Skeletal muscle satellite cell (primary cell): ENCODE data around the gene ROM1.
"Not testable (repeated sequence)": the region's sequence is repeated elsewhere in the genome, so short reads cannot be mapped to it uniquely, and the experiment has no call there.

ENCODE experiments used
- H3K27me3 ChIP-seq: 2 replicates; pipeline ENCODE4 v1.7.0; 2013; ENCODE audit warnings: low read length; ENCODE audit not compliant: control insufficient read depth, insufficient read depth
- H3K36me3 ChIP-seq: 2 replicates; pipeline ENCODE4 v1.7.0; 2013; ENCODE audit warnings: mild to moderate bottlenecking, control low read depth, low read length; ENCODE audit not compliant: insufficient read depth
- H3K4me1 ChIP-seq: 2 replicates; pipeline ENCODE4 v1.7.0; 2013; ENCODE audit warnings: low read length; ENCODE audit not compliant: control insufficient read depth, insufficient read depth
- H3K4me2 ChIP-seq: 2 replicates; pipeline ENCODE4 v1.7.0; 2013; ENCODE audit warnings: mild to moderate bottlenecking, low read length
- H3K4me3 ChIP-seq: 2 replicates; pipeline ENCODE4 v1.7.0; 2013; ENCODE audit warnings: low read length
- H3K9ac ChIP-seq: 2 replicates; pipeline ENCODE4 v1.7.0; 2013; ENCODE audit warnings: mild to moderate bottlenecking, low read depth, low read length, moderate library complexity
- H3K9me3 ChIP-seq: replicated peaks from 2 replicates; pipeline ENCODE4 v1.7.0; 2013; ENCODE audit warnings: mild to moderate bottlenecking, control low read depth, low read length

Gene ROM1

DNA sequence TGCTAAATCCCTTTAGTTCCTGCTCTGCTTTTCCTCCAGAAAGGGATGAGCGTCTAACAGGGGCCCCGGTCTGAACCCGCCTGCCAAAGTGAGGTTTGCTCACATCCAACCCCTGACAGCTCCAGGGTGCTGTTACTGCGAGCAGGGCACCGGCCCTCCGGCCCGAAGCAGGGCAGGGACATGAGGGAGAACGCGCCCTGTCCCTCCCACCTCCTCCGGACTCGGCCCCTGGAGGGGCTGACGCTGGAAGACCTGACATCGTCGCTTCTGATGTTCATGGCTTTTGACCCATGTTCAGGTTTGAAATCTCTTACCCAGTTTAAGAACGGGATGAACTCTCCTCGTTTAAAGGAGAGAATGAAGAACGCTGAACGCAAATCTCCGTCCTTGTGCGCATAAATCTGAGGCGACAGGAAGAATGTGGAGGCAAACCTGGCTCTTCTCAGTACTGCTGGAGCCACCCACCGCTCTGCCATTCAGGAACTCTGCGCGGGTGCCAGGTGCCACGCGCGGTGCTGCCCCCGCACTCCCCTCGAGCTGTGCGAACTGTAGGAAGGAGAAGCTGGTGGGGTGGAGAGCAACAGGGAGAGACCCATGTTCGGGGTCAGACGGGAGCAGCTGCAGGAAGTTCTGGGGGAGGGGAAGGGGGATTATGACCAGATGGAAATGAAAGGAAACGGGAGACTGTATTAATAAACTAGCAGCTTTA, 38.5 kb upstream of the ROM1 start:
- Histone ChIP-seq H3K9ac (peak overlapping the region; percentile 93), H3K4me1 (peaks cover 36% of the 10 kb centered on the region), H3K27me3 (no peaks in the 10 kb centered on the region), H3K4me3 (peak overlapping the region; percentile 77), H3K9me3 (no peaks in the 10 kb centered on the region), H3K36me3 (peaks cover 65% of the 10 kb centered on the region), H3K4me2 (peak overlapping the region; percentile 93)

DNA sequence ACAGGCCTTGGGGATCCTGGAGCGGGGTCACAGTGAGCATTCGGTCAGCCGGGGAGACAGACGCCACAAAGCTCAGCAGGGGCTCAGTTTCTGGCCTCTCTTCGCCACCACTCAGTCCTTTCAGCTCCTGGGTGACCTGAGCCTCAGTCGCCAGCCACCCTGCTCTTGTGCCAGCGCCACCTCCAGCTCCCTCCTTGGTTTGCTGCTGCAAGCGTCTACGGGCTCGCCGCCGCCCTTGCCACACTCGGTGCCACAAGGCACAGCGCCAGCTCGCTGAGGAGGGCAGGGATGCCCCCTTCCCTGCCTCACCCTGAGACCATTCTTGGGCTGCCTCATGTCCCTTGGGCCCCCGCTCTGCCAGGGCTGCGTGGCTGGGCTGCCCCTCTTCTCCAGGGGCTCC, 37.9 kb upstream of the ROM1 start:
- Histone ChIP-seq H3K4me2 (peak overlapping the region; percentile 93), H3K9me3 (no peaks in the 10 kb centered on the region), H3K27me3 (no peaks in the 10 kb centered on the region), H3K36me3 (peaks cover 59% of the 10 kb centered on the region), H3K4me3 (peak overlapping the region; percentile 77), H3K4me1 (peaks cover 33% of the 10 kb centered on the region), H3K9ac (peak overlapping the region; percentile 93)

DNA sequence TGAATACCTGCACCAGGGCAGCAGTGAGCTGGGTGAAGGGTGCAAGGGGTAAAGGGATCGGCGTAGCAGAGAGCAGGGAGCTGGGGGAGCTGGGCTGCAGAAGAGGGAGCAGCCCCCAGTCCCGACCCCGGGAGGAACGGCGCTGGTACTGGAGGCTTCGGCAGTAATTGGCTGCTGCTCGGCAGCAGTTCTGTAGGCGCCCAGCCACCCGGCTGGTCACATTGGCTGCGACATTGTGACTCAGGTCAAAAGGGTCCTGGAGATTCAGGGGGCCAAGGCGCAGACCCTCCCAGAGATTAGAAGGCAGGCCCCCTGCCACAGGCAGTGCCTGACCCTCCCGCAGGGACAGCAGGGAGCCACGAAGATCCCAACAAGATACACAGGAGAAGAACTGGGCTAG, 37.2 kb upstream of the ROM1 start:
- Histone ChIP-seq H3K4me2 (peak overlapping the region; percentile 93), H3K4me3 (peak overlapping the region; percentile 77), H3K36me3 (peaks cover 54% of the 10 kb centered on the region), H3K9ac (peak overlapping the region; percentile 93), H3K9me3 (no peaks in the 10 kb centered on the region), H3K27me3 (no peaks in the 10 kb centered on the region), H3K4me1 (peaks cover 32% of the 10 kb centered on the region)

DNA sequence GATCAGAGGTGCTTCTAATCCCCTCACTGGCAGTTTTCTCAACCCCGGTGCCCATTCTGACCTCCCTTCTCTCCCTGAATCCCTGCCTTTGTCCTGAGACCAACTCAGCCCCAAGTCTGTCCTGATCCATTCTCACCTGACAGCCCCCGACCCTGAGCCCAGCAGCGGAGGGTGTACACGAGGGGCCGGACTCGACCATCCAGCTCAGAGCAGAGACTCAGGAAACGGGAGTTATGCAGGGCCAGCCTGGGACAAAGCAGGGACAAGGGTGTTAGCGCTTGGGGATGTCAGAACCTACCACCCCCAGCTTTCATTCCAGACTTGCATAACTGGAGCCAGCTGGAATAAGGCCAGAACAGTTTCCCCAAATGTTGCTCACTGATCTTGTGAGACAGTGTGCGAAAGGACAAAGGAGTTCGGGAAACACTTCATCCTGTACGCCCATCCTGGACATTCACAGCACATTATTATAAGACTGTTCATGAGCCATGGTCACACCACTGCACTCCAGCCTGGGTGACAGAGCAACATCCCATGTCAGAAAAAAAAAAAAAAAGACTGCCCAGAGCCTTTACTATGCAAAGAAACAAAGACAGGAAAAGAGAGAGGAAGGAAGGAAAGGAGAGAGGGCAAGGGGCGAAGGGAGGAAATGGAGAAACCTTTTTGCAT, 35.9 kb upstream of the ROM1 start:
- no peaks in the 10 kb centered on the region for H3K9me3 ChIP-seq
- no peak overlapping the region for H3K9ac ChIP-seq
- no peaks in the 10 kb centered on the region for H3K27me3 ChIP-seq
- no peak overlapping the region for H3K4me3 ChIP-seq
- no peak overlapping the region for H3K4me2 ChIP-seq
- peaks cover 18% of the 10 kb centered on the region for H3K4me1 ChIP-seq
- H3K36me3 ChIP-seq: peaks cover 50% of the 10 kb centered on the region

DNA sequence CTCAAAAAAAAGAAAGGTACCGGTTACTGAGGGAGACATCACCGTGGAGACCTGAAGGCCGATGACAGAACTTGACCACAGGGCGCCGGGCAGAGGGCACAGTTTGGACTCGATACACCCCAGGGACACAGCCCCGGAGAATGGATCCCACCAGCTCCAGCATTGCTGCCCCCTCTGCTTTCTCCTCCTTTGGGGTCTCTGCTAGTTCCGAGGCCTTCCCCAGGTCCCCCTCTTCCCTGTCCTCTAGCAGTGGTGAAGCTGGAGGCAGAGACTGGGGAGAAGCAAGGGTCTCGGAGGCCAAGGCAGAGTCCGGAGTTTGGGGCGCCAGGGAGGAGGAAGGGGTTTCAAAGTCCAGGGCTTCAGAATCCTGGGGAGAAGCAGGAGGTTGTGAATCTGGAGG, 34.5 kb upstream of the ROM1 start:
- Histone ChIP-seq H3K9me3 (no peaks in the 10 kb centered on the region), H3K4me1 (peaks cover 13% of the 10 kb centered on the region), H3K9ac (no peak overlapping the region), H3K4me2 (no peak overlapping the region), H3K27me3 (no peaks in the 10 kb centered on the region), H3K4me3 (no peak overlapping the region), H3K36me3 (peaks cover 46% of the 10 kb centered on the region)

DNA sequence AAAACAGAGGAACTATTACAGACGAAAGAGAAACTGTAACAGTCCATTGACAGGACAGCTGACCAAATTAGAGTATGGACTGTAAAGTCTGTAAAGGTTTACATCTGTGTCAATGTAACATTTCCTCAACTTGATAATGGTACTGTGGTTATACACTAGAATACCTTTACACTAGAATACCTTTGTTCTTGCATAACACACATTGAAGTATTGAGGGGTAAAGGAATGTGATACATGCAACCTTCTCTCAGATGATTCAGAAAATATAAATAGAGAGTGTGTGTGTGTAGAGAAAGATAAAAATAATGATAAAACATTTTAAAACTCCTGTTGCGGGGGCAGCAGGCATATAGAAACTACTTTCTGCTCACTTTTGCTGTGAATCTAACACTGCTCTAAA, 33.8 kb upstream of the ROM1 start:
- Histone ChIP-seq H3K27me3 (no peaks in the 10 kb centered on the region), H3K36me3 (peaks cover 49% of the 10 kb centered on the region), H3K4me3 (no peak overlapping the region), H3K4me1 (peaks cover 13% of the 10 kb centered on the region), H3K9ac (no peak overlapping the region), H3K9me3 (no peaks in the 10 kb centered on the region), H3K4me2 (no peak overlapping the region)

DNA sequence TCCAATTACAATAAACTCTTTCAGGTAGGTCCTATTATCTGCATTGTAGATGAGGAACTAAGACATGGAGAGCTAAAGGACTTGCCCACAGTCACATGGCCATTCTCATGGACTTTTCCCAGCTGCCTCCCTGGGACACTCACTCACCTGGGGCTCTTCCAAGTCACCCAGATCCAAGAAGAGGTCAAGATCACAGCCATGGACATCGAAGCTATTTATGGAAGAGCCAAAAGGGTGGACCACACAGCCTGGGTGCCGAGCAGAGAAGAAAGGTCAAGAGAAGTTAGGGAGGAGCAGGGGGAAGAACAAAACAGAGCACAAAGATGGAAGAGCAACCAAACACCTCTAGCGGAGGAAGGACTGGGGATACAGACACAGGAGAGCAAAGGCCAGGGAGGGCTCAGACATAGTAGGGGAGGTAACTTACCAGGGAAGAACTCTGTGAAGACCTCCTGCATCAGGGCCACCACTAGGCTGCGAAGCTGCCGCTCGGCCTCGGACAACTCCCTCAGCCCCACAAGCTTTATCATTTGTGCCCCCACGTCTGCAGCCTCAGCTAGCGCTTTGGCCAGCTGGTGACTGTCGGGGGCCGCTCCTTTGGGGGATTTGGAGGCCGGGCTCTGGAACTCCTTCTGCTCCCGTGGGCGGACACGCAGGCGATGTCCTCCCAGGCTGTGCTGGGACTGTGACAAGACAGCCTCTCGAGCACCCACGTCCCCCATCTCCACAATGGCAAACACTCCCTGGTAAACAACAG, 31.9 kb upstream of the ROM1 start:
- Histone ChIP-seq H3K36me3 (peaks cover 42% of the 10 kb centered on the region), H3K4me1 (no peaks in the 10 kb centered on the region), H3K27me3 (no peaks in the 10 kb centered on the region), H3K9me3 (no peaks in the 10 kb centered on the region), H3K9ac (no peak overlapping the region), H3K4me3 (no peak overlapping the region), H3K4me2 (no peak overlapping the region)

DNA sequence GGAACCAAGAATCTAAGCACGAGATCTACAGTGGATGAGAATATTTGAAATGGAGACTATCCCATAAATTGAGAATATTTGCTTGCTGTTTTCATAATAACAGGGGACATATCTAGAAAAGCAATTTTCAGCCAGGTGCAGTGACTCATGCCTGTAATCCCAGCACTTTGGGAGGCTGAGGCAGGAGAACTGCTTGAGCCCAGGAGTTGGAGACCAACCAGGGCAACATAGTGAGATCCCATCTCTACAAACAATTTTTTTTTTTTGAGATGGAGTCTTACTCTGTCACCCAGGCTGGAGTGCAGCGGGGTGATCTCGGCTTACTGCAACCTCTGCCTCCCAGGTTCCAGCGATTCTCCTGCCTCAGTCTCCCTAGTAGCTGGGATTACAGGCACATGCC, 31.3 kb upstream of the ROM1 start:
- H3K4me1 ChIP-seq, H3K4me3 ChIP-seq, H3K9ac ChIP-seq, H3K27me3 ChIP-seq, H3K4me2 ChIP-seq, H3K9me3 ChIP-seq: not testable (repeated sequence)
- H3K36me3 ChIP-seq: peaks cover 39% of the 10 kb centered on the region

DNA sequence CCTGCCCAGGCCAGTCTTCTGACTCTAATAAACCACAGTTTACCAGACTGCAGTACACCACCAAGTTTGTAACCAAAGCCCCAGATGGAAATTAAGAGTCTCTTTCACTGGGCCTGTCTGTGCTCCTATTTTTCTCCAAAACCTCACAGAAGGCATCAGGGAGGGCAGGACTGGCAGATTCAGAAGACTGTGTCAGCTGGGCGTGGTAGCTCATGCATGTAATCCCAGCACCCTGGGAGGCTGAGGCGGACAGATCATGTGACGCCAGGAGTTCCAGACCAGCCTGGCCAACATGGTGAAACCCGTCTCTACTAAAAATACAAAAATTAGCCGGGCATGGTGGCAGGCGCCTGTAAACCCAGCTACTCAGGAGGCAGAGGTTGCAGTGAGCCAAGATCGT, 27.7 kb upstream of the ROM1 start:
- H3K9me3 ChIP-seq, H3K27me3 ChIP-seq, H3K4me2 ChIP-seq, H3K9ac ChIP-seq, H3K4me1 ChIP-seq, H3K4me3 ChIP-seq: not testable (repeated sequence)
- peaks cover 21% of the 10 kb centered on the region for H3K36me3 ChIP-seq

DNA sequence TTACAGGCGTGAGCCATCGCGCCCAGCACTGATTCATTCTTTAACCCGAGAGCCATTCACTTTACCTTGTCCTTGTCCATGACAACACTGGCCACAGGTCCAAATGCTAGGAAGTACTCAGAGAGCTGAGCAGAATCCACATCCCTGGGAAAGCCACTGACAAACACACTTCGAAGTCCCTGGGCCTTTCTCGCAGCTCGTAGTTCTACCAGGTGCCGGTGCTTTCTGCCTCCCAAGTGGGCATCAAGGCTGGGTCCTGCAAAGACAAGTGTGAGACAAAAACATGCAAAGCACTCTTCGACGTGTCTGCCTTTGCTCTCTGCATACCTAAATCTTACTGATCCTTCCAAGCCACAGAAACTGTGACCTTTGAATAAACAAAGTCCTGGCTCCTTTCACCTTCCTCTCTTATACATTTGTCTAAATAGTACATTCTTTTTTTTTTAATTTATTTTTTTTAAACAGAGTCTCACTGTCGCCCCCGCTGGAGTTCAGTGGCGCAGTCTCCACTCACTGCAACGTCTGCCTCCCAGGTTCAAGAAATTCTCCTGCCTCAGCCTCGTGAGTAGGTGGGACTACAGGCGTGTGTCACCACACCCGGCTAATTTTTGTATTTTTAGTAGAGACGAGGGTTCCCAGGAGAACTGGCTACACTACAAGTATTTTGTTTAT, 24.0 kb upstream of the ROM1 start:
- Histone ChIP-seq H3K36me3 (peaks cover 18% of the 10 kb centered on the region), H3K27me3 (no peaks in the 10 kb centered on the region), H3K9me3 (no peaks in the 10 kb centered on the region), H3K9ac (no peak overlapping the region), H3K4me1 (peaks cover 17% of the 10 kb centered on the region), H3K4me2 (no peak overlapping the region), H3K4me3 (no peak overlapping the region)

DNA sequence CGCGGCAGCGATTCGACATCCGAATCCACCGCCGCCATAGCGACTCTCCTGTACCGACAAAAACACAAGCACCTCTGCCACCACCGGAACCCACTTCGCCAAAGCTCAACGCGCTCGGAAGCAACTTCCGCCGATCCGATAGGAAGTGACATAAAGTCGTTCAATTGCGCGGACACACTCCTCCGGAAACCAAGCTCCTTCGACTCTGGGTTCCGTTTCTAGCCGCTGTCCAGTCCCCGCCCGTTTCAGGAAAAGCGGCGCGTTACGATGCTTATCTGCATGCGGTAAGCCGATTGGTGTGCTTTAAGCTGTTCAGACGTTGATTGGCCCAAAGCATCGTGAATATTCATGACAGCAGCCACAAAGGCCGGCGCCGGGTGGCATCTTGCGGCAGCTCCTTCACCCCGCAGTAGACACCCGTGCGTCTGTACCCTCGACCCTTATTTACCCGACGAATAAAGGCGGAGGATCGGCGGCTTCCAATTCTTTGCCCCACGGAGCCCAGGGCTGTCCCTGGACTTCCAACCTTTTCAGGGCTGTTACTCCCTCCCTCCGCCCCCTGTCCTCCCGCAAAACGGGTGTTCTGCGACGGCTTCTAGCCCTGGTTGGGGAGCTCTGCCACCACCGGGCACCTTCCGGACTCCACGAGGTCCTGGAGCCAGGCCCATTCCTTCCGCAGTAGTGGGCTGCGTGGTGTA, 21.5 kb upstream of the ROM1 start, which contains the start of gene TUT1:
TUT1 (minus strand) TSS at position 76 of the 698 bp plus-strand sequence; CDS start at position 38, 38 bp downstream.
- Histone ChIP-seq H3K9ac (peak within 1 kb of the TSS; percentile 90), H3K4me2 (peak within 1 kb of the TSS; percentile 89), H3K9me3 (no peaks in the 10 kb centered on the region), H3K27me3 (no peaks in the 10 kb centered on the region), H3K4me1 (peaks cover 17% of the 10 kb centered on the region), H3K4me3 (peak within 1 kb of the TSS; percentile 79), H3K36me3 (peaks cover 40% of the 10 kb centered on the region)
